Measurements from ENCODE around the gene ERGIC1.
"Not testable (repeated sequence)": the region's sequence is repeated elsewhere in the genome, so short reads cannot be mapped to it uniquely, and the experiment has no call there.

ERGIC1 gene

GRCh38 chr5:172847584-172847983, 13.5 kb downstream of the ERGIC1 start:
- DNase-seq (ENCODE audit: low spot score), result not testable (repeated sequence)

GRCh38 chr5:172848419-172848818, 14.4 kb downstream of the ERGIC1 start:
- DNase-seq (ENCODE audit: low spot score), result no peak

GRCh38 chr5:172849606-172850453, 15.8 kb downstream of the ERGIC1 start:
- peak; percentile 74 for DNase-seq (ENCODE audit: low spot score)

GRCh38 chr5:172850454-172850797, 16.4 kb downstream of the ERGIC1 start:
- no peak for DNase-seq (ENCODE audit: low spot score)

GRCh38 chr5:172851254-172851653, 17.2 kb downstream of the ERGIC1 start:
- DNase-seq (ENCODE audit: low spot score), result not testable (repeated sequence)

GRCh38 chr5:172852490-172853354, 18.7 kb downstream of the ERGIC1 start:
- DNase-seq (ENCODE audit: low spot score), result no peak

- DNase-seq (ENCODE audit: low spot score), result no peak
These were observed 19.4 kb downstream of the ERGIC1 start for GRCh38 chr5:172853355-172853975.

- no peak for DNase-seq (ENCODE audit: low spot score)
These were observed 20.4 kb downstream of the ERGIC1 start for GRCh38 chr5:172854451-172854871.

GRCh38 chr5:172854971-172855370, 20.9 kb downstream of the ERGIC1 start:
- DNase-seq (ENCODE audit: low spot score), result no peak

- DNase-seq (ENCODE audit: low spot score), result no peak
These were observed 21.7 kb downstream of the ERGIC1 start for GRCh38 chr5:172855597-172856292.

- no peak for DNase-seq (ENCODE audit: low spot score)
These were observed 22.3 kb downstream of the ERGIC1 start for GRCh38 chr5:172856336-172856735.

GRCh38 chr5:172857982-172858381, 23.9 kb downstream of the ERGIC1 start:
- DNase-seq (ENCODE audit: low spot score), result no peak

GRCh38 chr5:172858511-172858989, 24.5 kb downstream of the ERGIC1 start:
- no peak for DNase-seq (ENCODE audit: low spot score)

- no peak for DNase-seq (ENCODE audit: low spot score)
These were observed 25.1 kb downstream of the ERGIC1 start for GRCh38 chr5:172858990-172859811.

GRCh38 chr5:172859966-172860365, 25.9 kb downstream of the ERGIC1 start:
- no peak for DNase-seq (ENCODE audit: low spot score)

GRCh38 chr5:172860520-172861443, 26.7 kb downstream of the ERGIC1 start:
- DNase-seq (ENCODE audit: low spot score), result no peak

- no peak for DNase-seq (ENCODE audit: low spot score)
These were observed 27.4 kb downstream of the ERGIC1 start for GRCh38 chr5:172861461-172861860.

GRCh38 chr5:172862165-172862801, 28.2 kb downstream of the ERGIC1 start:
- no peak for DNase-seq (ENCODE audit: low spot score)

GRCh38 chr5:172864171-172864570, 30.1 kb downstream of the ERGIC1 start:
- not testable (repeated sequence) for DNase-seq (ENCODE audit: low spot score)
